Stimulated activated CD8-positive, alpha-beta memory T cell treated with anti-CD3 and anti-CD28 coated beads, Interleukin-4, amount 100 ng/mL, for 24 hours (primary cell): ENCODE measurements around the gene HERC2.
"Not testable (repeated sequence)": the region's sequence is repeated elsewhere in the genome, so short reads cannot be mapped to it uniquely, and the experiment has no call there.

Experiments used
- DNase-seq: peaks from one replicate; pipeline ENCODE4 v3.0.0-alpha.2; 2020; ENCODE audit warnings: low read depth

The HERC2 gene

DNA sequence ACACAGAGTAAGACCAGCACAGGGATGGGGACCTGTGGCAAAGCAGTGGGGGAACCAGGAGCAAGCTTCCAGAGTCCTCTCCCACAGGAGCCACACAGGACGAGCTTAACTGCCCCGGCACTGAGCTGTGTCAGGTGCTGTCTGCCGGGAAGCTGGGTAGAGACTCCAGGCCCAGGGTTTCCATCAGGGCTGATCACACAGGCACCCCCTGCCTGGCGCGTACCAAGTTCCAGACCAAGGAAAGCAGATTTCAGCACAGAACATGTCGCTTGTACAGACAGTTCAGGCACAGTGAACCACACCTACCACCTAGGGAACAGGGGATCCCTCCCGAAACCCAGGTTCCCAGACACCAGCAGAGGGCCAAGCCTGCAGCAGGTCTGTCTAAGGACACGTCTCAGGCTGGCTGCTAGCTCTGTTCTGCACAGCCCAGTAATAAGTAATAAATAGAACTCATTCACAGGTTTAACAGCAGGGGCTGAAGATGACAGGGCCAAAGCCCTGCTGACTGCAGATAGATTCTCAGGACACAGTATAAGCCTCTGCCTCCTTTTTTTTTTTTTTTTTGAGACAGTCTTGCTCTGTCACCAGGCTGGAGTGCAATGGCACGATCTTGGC is 192.6 kb downstream of the HERC2 start:
- no peak for DNase-seq

DNA sequence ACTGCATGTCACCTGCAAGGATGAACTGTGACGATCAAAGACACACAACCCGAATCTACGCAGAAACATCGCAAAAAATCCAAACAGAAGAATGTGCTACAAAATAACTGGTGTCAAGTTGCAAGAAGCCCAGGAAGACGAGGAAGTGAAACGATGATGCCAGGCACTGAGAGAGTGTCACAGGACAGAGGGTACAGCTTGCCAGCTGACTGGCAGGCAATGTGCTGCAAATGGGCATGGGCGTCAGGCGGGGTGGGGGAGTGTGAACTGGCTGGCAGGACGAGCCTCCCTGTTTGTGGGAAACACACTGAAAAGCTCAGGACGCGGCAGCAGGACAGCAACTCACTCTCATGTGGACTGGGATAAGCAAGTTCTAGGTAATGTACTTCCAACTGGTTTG is 193.9 kb downstream of the HERC2 start:
- DNase-seq: no peak

DNA sequence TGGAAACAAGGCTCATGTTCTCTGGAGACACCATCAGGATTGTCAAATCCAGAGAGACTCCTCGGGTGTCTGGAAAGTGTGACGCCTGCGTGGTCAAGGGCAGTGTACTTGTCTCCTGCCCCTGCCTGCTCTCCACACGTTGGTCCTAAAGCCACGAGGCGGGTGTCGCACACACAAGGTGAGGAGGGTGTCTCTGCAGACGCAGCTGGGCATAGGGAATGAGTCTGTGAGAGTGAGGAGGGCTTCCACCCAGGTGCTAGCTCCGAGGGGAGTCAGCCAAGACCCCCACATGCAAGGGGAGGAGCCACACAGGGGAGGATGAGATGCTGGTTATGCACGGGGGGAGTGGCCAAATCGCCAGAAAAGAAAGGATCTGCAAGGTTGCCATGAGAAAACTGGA is 194.9 kb downstream of the HERC2 start:
- DNase-seq: no peak

DNA sequence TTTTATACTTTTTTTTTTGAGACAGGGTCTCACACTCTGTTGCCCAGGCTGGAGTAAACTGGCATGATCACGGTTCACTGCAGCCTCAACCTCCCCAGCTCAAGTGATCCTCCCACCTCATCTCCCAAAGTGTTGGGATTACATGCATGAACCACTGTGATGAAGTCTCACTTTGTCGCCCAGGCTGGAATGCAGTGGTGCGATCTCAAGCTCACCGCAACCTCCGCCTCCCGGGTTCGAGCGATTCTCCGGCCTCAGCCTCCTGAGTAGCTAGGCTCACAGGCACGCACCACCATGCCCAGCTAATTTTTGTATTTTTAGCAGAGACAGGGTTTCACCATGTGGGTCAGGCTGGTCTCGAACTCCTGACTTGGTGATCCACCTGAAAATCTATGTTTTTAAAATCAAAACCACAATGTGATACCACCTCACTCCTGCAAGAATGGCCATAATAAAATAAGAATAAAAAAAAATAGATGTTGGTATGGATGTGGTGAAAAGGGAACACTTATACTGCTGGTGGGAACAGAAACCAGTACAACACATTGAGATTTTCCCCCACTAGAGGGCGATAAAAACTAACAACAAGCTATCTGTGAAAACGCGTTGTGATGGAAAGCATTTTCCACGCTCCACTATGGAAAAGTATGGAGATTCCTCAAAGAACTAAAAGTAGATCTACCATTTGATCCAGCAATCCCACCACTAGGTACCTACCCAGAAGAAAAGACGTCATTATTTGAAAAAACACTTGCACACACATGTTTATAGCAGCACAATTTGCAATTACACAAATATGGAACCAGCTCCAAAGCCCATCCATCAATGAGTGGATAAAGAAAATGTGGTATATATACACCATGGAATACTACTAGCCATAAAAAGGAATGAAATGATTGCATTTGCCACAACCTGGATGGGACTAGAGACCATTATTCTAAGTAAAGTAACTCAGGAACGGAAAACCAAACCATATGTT is 196.0 kb downstream of the HERC2 start:
- DNase-seq: no peak

DNA sequence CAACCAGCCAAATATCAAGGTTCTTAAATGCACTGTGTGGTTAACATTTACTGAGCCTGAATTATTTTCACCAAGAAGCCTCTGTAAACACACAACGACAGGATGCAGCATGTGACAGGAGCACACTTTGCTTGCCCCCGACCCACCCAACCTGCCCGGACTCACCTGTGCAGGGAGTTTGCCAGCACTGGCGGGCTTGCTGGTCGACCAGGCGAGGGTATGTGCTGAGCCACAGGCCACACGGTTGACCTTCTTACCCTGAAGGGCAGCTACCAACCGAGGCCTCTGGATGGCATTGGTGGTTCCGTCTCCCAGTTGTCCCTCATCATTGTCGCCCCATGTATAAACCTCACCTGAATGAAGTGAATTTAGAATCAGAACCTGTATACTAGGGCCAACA is 197.1 kb downstream of the HERC2 start:
- DNase-seq: no peak

DNA sequence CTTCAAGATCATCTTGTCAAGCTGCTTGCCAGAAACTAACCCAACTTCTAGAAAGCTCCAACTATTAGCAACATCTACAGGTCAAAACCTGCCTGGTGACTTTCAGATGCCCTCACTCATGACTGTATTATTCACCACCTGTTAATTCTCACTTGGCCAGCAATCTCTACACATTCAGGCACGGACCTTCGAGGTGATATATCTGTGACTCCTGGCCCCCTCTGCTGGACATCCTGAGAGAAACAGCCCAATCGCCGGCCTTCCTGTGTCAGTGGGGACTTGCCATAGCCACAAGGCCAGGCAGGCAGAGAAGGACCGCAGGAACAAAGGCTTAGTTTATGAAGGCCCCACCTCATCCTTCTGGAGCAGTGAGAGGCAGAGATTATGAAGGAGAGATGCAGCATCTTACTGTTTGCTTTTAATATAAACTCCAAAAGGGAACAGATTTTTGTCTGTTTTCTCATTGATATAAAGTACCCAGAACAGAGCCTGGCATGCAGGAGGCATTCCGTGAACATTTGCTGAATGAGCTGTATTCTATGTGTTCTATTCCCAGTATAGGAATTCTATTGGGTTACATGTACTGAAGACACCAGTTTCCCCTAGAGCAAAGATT is 198.5 kb downstream of the HERC2 start:
- DNase-seq: peak; percentile 41

DNA sequence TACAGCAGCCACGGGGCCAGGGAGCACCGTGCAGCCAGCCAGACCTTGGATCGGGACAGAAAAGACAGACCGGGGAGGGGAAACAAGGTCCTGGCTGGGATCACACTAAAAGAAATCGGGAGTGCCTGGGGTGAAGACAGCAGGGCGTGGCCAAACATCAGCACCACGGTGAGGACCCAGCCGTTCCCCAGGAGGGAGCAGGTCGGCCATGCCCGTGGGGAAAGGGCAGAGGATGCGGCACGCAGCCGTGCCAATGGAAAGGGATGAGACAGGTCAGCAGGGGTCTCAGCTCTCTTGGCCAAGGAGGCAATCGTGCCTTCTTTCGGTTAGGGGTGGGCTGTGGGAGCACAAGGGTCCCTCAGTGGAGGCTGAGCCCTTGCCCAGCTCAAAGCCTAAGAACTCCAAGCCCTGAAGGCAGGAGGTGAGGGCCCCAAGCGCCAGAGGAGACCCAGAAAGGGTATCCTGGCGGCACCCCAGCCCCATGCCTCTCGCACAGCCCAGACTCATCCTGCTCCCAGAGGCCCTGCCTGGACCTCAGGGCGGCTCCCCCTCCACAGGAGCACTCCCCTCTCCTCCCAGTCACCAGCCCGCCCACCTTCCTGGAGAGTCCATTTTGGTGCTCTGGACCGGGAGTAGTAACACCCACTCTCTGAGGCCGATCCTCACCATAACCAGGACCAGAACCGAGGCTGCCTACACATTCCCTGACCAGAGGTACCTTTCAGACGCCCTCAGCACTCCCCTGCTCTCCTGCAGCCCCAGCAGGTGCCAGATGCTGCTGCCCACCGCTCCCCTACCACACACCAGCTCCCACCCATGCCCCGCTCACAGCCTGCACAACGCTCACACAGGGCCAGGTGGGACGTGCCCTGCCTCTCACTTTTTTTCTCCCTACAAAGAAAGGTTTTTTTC is 199.7 kb downstream of the HERC2 start:
- DNase-seq: no peak

DNA sequence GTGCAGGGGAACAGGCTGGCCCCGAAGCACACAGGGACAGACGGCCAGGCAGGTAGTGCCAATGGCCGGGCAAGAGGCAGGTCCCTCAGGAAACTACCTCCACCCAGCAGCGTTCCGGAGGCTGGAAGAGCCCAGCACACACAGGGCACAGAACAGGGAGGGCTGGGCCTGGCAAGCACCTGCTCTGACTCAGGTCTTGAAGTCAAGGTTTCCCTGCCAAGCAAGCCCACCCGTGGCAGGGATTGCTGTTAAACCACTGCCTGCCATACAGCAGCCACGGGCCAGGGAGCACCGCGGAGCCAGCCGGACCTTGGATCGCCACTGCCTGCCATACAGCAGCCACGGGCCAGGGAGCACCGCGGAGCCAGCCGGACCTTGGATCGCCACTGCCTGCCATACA is 200.4 kb downstream of the HERC2 start:
- not testable (repeated sequence) for DNase-seq

DNA sequence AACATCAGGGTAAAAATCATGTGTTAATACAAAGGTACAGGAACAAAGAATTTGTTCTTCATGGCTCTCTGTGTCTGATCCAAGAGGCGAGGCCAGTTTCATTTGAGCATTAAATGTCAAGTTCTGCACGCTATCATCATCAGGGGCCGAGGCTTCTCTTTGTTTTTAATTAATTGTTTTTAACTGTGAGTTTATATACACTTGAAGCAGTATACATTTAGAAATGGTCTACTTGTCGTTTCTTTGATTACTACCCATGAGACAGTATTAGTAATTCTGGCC is 201.7 kb downstream of the HERC2 start:
- DNase-seq: no peak

DNA sequence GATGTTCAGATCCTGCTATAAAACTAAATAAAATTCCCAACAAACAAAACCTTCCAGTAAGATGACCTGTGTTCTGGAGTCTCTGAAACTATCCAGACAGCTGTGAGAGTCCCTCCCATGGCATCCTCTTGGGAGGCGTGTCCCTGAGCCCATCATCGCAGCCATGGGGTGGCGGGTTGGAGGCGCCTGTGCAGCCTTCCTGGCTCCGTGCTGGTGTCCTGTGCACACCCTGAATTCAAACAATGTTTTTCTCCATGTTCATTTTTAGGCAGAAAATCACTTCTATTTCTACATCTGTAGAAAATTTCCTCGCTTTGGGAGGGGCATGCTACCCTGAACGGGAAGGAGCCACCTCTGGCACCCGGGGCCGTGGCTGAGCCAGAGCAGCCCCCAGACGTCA is 203.4 kb downstream of the HERC2 start:
- DNase-seq: no peak

DNA sequence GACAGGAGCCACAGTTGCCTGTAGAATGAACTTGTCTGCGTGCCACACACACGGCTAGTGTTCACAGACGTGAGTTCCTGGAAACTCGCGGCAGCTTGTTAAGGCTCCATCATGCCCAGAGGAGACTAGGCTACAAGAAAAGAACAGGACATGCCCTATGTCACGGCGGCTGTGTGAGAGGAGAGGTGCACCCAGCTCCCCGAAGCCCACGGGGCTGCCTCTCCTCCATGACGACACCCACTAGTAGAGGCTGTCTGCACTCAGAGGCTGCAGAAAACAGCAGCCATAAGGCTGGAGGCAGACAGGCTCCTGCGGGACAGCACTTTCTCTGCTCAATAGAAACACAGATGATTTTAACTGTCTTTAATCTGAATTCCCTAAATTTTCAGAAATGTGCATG is 203.9 kb downstream of the HERC2 start:
- DNase-seq: no peak

DNA sequence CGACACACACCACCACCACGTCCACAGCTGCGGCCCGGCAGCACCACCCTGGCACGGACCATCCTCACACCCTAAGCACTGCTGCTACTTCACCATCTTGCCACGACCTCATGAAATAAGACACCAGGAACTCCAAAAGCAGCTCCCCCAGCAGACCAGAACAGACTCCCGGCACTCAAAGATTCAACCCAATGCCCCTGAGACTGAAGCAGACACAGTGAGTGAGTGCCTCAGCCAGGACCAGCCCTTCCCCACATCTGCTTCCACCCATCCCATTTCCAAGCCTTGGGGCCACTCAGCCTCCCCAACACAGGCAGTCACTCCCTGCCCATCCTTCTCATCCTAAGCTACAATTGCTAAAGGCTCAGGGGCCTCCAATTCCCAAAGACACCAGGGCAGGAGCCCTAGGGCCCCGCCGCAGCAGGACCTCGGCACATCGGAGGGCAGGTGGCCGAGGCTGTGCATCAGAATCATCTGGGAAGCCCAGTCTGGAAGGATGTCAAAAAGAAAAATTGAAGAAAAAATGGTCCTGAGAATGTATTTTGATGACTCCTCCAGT is 204.5 kb downstream of the HERC2 start:
- no peak for DNase-seq

DNA sequence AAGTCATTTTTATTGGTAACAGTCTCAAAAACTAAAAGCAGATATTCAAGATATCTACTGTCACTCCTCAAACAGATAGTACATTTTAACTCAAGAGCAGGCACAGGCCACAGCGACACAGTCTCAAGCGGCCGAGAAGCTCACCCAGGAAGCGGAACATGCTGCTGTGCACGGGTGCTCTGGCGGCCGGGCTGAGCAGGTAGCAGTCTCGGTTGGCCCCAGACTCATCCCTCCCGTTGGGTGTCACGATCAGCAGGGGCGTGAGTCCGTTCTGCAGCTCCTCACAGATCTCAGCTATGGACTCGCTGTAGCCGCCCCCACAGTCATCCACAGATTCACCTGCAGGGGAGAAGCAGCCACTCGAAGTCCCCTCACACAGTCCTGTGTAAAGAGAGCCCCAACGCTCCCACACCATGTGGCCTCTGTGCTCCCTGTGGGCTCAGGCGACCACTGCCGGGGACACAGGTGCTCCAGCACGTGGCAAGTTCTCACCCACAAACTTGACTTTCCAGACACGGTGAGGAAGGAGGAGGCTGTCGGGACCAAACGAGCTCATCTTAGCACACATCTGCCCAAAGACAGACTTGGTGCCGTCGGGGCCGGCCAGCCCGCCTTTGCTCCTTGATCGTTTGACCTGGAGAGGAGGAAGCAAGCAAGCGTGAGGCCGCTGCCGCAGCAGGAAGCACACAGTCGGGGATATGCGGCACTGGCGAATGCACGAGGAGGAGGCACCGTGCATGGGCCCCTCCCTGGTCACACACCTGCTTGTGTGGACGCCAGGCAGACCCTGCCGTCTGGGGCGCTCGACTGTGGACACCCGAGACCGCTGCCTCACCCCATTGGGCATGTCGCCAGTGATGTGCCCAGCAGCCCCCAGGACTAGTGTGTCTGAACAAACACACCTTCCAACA is 205.2 kb downstream of the HERC2 start:
- DNase-seq: no peak

DNA sequence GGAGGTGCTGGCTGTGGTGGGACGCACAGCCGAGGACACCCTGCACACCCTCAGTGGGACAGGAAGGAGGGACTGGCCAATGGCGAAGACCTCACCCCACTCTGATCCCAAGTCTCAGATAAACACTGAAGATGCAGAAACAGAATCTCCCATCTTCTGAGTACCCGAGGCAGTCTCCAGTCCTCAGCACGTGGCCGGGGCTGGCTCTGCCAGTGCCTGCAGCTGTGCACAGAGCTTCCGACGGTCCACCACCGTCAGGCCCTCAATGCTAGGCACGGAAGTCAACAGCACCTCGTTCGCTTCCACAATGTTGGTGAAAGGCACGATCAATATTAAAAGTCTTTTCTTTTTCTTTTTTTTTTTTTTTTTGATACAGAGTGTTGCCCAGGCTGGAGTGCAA is 206.1 kb downstream of the HERC2 start:
- no peak for DNase-seq

DNA sequence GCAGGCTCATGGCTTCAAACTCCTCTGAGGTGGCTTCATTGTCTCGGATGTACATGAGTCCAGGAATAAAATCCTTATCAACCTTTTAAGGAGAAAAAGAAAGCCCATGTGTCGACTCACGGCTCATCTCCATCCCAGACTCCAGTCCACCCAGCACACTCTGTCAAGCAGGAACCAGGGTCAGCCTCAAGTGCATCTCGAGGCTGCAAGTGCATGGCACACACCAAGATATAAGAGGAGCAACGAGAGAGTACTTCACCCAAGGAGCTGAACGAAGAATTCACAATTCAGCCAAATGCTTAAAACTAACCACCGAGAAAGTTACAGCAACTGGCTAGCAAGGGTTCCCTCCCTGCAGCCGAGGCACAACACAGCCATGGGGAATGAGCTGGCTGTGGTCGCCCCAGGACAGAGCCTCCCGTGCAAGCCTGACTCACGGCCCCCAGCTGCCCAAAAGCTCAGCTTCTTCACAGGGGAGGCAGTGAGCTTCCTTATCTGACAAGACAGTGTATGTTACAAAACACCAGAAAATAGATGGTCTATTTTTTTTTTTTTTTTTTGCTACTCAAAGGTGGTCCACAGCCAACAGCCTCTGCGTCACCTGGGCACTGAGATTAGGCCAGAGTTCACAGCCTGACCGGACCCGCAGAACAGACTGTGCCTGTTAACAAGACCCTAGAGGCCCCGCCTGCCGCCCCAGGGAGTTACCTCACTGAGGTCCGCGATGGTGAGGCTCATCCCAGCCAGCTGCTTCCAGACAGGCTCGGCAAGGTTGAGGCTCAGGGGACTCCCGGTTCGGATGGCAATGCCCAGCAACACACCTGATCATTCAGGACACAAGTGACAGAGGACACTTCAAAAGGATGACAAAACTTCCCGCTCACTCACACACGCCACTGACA is 207.0 kb downstream of the HERC2 start:
- no peak for DNase-seq

DNA sequence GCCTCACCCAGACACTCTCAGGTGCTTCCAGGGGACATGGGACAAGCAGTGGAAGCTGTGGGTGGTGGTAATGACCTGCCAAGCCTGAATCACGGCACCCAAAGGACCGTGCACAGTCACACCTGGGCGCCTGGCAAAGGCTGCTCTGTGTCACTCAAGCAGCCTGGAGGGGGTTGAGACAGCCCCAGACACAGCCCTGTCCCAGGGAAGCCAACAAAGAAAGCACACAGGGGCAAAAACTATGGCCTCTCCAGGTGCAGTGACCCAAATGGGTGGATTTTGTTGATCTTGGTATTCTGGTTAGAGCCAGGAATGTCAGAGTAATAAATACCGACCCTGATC is 207.9 kb downstream of the HERC2 start:
- no peak for DNase-seq

DNA sequence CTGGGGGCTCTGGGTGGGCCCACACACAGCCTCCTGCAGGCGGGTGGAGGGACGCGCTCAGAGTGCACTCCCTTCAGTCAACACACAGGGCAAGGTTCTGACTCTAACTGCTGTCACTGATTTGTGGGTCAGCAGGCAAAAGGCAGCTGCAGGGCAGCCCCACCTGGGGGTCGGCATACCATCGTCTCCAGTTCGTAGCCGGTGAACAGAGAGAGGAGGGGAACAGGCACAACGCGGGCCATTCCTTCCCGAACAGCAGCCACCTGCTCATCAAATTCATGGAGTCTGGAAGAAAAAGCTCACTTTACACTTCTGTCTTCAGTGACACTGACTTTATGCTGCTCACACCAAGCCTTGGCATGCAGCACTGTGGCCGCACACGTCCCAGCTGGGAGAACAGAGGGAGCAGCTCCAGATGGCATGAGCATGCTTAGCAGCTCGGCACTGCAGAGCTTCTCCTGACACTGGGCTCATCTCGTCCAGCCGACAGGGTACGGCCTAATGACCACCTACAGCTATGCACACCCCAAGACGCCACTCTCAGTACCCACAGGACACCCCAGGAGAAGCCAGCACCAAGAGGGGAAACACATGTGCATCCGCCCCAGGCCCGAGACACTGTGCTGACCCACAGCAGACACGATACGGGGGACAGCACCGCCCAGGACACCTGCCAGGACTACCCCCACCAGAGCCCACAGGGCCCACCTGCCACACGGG is 208.4 kb downstream of the HERC2 start:
- no peak for DNase-seq

DNA sequence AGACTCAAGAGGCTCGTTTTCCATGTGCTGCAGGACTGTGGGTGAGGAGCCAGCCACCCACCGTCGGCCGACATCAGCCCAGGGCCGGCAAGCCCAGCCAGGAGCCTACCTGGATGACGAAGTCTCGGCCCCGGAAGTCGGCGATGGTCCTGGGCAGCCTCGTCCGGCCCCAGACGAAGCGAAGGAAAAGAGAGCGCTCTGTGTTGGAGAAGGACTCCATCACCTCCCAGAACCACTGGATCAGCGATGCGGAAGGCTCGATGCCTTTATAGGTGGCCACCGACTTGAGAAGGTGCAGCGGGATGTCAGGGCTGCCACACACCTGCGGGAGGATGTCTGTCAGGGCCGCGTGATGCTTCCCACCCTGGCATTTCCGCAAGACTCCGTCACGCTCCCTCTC is 209.0 kb downstream of the HERC2 start:
- no peak for DNase-seq

DNA sequence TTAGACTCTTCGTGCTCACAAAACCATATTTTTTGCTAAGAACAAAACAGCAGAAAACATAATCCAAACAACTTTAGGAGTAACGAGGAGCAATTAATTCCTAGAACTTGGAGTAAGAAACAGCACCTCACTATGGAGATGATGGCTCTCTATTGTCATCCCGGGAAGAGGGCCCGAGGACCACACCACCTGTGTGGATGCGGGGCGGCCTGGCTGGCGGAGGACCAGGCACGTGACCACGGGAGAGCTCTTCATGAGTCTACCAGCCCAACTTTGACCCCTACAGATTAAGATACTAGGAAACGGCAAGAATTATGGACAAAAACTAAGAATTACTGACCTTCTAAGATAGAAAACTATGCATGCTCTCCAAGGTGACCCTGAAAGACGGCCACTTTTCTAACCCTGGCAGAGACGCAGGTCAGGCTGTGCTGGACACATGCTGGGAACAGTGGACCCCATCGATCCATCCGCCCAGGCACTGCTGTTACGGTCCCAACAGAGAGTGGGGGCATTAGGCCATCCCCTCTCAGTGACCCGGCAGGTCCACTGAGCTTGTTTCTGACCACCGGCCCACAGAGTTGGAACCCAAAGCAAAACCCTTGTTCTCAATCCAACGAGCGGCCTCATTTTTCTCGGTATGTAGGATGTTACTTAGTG is 209.7 kb downstream of the HERC2 start:
- DNase-seq: no peak
